ENCODE data around the gene EXOC3L2. TPM values are rescaled to one million over a fixed set of nuclear protein-coding genes. Genes with fewer than 3 reads are reported as not detected.

EXOC3L2 gene
- total and polyA plus RNA-seq, 10 of the 15 experiments (the other 5 are each of a cell fraction or from before 2014, with no cell fraction given) = not detected

GRCh38 chr19:45164577-45165335 lies 80.5 kb downstream of the EXOC3L2 start (continued):
- no peak; the same call in 2 of the 3 replicates for TF ChIP-seq POU2F2 (IDR thresholded peaks at IDR 0.05; ENCODE audit: borderline replicate concordance, low read depth, low read length)
- peak in 1 of 2 experiments; percentile 57; a peak in 1 of 4 replicates for TF ChIP-seq BHLHE40 (IDR thresholded peaks at IDR 0.05; ENCODE audit: borderline replicate concordance in 1 of 2, low read depth in 2 of 2, low read length in 1 of 2)
- TF ChIP-seq TAF1 (IDR thresholded peaks at IDR 0.05; ENCODE audit: borderline replicate concordance, low read depth, low read length) = no peak; the same call in 1 of the 2 replicates
- no peak; the same call in 1 of the 2 replicates for TF ChIP-seq USF2 (IDR thresholded peaks at IDR 0.05; ENCODE audit: borderline replicate concordance, low read depth, low read length)
- no peak for TF ChIP-seq ZSCAN29 (IDR thresholded peaks at IDR 0.05)
- no peak for TF ChIP-seq RELA (IDR thresholded peaks at IDR 0.05; ENCODE audit: borderline replicate concordance, partially characterized antibody)
- no peak for TF ChIP-seq SP1 (IDR thresholded peaks at IDR 0.05; ENCODE audit: low read depth, low read length)
- no peak for TF ChIP-seq ZZZ3 (IDR thresholded peaks at IDR 0.05; ENCODE audit: control insufficient read depth, insufficient read length, low read depth)
- TF ChIP-seq CHD4 (IDR thresholded peaks at IDR 0.05) = no peak
- TF ChIP-seq CHD1 (IDR thresholded peaks at IDR 0.05; ENCODE audit: low read depth, low read length) = no peak
- TF ChIP-seq IRF4 (IDR thresholded peaks at IDR 0.05; ENCODE audit: low read depth, low read length) = no peak
- TF ChIP-seq SUZ12 (IDR thresholded peaks at IDR 0.05; ENCODE audit: unreplicated experiment) = no peak
- TF ChIP-seq RELB (IDR thresholded peaks at IDR 0.05; ENCODE audit: low read depth) = peak; percentile 68; the same call in 1 of the 2 replicates
- TF ChIP-seq MTA2 (IDR thresholded peaks at IDR 0.05; ENCODE audit: low read depth) = no peak
- TF ChIP-seq FOS (IDR thresholded peaks at IDR 0.05; ENCODE audit: borderline replicate concordance, extremely low read depth, insufficient read length) = no peak
- no peak for TF ChIP-seq ATF7 (IDR thresholded peaks at IDR 0.05; ENCODE audit: low read depth)
- TF ChIP-seq MYB (IDR thresholded peaks at IDR 0.05; ENCODE audit: borderline replicate concordance, low read depth, low read length) = no peak
- no peak for TF ChIP-seq SIN3A (IDR thresholded peaks at IDR 0.05; ENCODE audit: low read depth, low read length)
- TF ChIP-seq ZNF217 (IDR thresholded peaks at IDR 0.05) = no peak
- no peak for TF ChIP-seq JUNB (IDR thresholded peaks at IDR 0.05)
- no peak for TF ChIP-seq BCL3 (IDR thresholded peaks at IDR 0.05; ENCODE audit: borderline replicate concordance, insufficient read depth, low read depth, low read length, poor library complexity, severe bottlenecking)
- TF ChIP-seq HCFC1 (IDR thresholded peaks at IDR 0.05; ENCODE audit: low read length) = no peak
- 0 out of 2 replicates have a peak, but pooled peaks have one; percentile 52 for TF ChIP-seq EED (IDR thresholded peaks at IDR 0.05; ENCODE audit: low read depth)
- no peak for TF ChIP-seq ZNF24 (IDR thresholded peaks at IDR 0.05)
- no peak for TF ChIP-seq SUPT20H (IDR thresholded peaks at IDR 0.05; ENCODE audit: borderline replicate concordance, control insufficient read depth, low read depth, low read length)
- TF ChIP-seq NFXL1 (IDR thresholded peaks at IDR 0.05; ENCODE audit: borderline replicate concordance) = no peak; the same call in 1 of the 2 replicates
- no peak for TF ChIP-seq ATF2 (IDR thresholded peaks at IDR 0.05; ENCODE audit: low read length)

Measured in GM12878 (cell line).